AG09309 (cell line): ENCODE results near the gene KLHL3.

Source experiments
- DNase-seq: peaks from one replicate; pipeline ENCODE4 v3.0.0-alpha.2; 2010; ENCODE audit warnings: low read depth
- H3K4me3 ChIP-seq: 2 replicates; pipeline ENCODE4 v1.5.1; 2011; ENCODE audit warnings: mild to moderate bottlenecking, low read depth, low read length, moderate library complexity; ENCODE audit not compliant: control insufficient read depth
- TF ChIP-seq, protein P1 (sequence below): IDR thresholded peaks from 2 replicates; pipeline ENCODE4 v1.5.1; 2011; ENCODE audit warnings: mild to moderate bottlenecking, low read depth, low read length, inconsistent platforms; ENCODE audit not compliant: insufficient read depth, control insufficient read depth; ENCODE audit errors: missing control alignments

The KLHL3 gene

DNA sequence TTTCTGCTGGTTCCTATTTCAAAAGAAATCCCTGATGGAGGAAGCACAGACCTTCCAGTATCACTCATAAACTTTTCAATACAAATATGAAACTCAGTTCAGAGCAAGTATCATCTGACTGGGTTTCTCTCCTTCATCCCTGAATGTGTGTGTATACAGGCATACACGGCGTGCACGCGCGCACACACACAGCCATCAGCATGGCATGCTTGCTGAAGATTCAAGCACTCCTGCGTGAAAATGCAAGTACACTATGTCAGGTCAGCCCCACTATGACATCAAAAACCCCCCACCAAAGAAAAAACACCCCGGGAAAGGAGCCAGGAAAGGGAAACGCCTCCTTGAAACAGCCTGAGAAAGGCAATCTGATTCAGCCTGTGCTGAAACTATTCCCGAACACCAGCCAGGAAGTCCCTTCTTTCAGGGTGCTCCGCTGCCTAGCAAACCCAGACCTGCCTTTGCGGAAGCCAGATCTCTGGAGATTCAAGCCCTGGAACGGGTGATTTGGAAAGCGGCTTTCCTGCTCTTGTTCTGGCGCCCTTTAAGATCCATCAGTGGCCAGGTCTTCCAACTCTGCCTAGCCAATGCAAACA lies 831 bp downstream of the KLHL3 start:
- peak overlapping the region; percentile 47 for H3K4me3 ChIP-seq
- TF ChIP-seq, protein P1, sequence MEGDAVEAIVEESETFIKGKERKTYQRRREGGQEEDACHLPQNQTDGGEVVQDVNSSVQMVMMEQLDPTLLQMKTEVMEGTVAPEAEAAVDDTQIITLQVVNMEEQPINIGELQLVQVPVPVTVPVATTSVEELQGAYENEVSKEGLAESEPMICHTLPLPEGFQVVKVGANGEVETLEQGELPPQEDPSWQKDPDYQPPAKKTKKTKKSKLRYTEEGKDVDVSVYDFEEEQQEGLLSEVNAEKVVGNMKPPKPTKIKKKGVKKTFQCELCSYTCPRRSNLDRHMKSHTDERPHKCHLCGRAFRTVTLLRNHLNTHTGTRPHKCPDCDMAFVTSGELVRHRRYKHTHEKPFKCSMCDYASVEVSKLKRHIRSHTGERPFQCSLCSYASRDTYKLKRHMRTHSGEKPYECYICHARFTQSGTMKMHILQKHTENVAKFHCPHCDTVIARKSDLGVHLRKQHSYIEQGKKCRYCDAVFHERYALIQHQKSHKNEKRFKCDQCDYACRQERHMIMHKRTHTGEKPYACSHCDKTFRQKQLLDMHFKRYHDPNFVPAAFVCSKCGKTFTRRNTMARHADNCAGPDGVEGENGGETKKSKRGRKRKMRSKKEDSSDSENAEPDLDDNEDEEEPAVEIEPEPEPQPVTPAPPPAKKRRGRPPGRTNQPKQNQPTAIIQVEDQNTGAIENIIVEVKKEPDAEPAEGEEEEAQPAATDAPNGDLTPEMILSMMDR = no peak
- no peak for DNase-seq

DNA sequence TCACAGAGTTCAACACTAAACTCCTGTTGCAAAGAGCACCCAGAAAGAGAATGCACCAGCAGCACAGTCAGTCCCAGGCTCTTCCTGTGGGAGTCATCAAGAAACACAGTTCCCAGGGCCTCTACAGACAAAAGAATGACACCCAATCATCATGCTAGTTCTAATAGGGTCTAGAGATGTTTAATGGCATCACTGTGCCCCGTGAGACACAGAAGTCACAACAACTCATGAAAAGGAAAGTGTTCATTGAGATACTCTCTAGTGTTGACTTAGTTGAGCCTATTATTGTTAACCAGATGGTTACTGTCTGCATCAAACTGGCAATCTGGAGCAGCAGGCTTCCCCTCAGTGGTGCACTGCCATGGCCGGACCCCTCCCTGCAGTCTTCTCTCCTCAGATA lies 1.6 kb downstream of the KLHL3 start:
- TF ChIP-seq, protein P1 = no peak
- no peak for DNase-seq
- no peak overlapping the region for H3K4me3 ChIP-seq

DNA sequence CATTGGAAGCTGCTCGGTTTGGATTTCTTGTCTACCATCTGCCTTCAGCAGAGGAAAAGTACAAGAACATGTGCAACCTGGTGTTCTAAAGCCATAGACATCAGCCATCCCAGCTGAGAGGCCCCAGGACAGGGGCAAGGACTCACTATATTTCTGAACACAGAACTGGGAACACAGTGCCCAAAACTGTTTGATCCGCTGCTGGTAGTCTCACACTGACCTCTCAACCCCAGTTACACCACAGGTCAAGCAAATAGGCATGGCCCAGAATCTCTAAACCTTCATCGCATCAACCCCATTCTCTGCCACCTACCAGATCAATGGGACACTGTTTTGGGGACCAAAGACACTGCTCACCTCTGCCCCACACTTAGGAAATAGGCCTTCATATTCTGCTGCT lies 2.0 kb downstream of the KLHL3 start:
- DNase-seq = no peak
- H3K4me3 ChIP-seq = no peak overlapping the region
- TF ChIP-seq, protein P1 = no peak

- no peak for DNase-seq
Measured at GRCh38 chr5:137733006-137733405, 2.9 kb downstream of the KLHL3 start.

DNA sequence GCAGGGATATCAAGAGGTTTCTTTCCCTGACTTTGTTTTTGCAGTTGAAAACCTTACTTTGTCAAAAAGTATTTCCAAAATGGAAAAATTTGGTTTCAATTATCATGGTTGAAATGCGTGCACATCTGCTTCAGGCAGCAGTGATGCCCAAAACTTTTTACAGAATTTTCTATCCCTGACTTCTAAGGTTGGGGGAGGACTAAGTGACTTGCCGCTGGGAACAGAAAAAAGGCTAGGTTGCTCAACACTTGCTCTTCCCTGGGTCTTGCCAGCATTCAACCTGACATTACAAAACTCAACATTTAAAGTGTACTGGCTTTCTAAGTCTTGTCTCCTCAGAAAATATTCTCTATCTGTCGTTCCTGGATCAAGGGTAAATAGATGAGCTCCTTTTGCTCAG lies 4.7 kb downstream of the KLHL3 start:
- H3K4me3 ChIP-seq = no peak overlapping the region
- TF ChIP-seq, protein P1 = no peak
- peak; percentile 64 for DNase-seq

More at GRCh38 chr5:137733006-137733405, 2.9 kb downstream of the KLHL3 start:
- TF ChIP-seq, protein P1 = no peak
- no peak overlapping the region for H3K4me3 ChIP-seq

DNA sequence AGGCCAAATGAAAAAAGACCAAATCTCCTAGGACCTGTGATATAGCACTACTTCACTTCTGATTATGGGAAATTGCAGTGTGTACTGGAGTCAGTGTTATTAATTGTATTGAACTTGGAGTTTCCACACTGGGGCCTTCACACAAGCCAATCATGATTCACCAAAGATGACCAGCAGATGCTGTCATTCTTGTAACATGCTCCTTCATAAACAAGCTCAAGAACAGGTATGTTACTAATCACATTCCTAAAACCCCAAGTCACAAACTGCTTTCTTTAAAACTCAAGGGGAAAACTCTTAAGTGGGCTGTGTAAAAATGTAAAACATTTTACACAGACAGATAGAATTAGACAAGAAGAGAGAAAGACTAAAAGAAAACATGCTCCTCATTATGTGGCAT lies 5.6 kb downstream of the KLHL3 start:
- no peak overlapping the region for H3K4me3 ChIP-seq
- no peak for DNase-seq
- TF ChIP-seq, protein P1 = no peak
